Measurements from ENCODE around the gene HARBI1. TPM values are rescaled to one million over a fixed set of nuclear protein-coding genes. Genes with fewer than 3 reads are reported as not detected.

The HARBI1 gene
- total and polyA plus RNA-seq, 9 of the 15 experiments (the other 6 are each of a cell fraction or from before 2014, with no cell fraction given) = 3.5 to 8.4 (median 5.5) TPM

- TF ChIP-seq STAT6 (CRISPR knock-in tag; IDR thresholded peaks at IDR 0.05) (no peak), MCM2 (IDR thresholded peaks at IDR 0.05; ENCODE audit: low read depth) (no peak), TAF1 (IDR thresholded peaks at IDR 0.05; ENCODE audit: control insufficient read depth, extremely low read depth, insufficient read depth, low read length, severe bottlenecking) (no peak), IRF9 (tag; IDR thresholded peaks at IDR 0.05) (peak; percentile 65; the same call in 1 of the 2 replicates), POLR2G (IDR thresholded peaks at IDR 0.05; ENCODE audit: low read depth, low read length) (no peak), TBL1XR1 (IDR thresholded peaks at IDR 0.05; ENCODE audit: low read length in 2 of 2) (peak in 1 of 2 experiments; percentile 9; a peak in 1 of 4 replicates), GMEB1 (CRISPR knock-in tag; IDR thresholded peaks at IDR 0.05) (no peak), NFXL1 (CRISPR knock-in tag; IDR thresholded peaks at IDR 0.05) (no peak), BDP1 (IDR thresholded peaks at IDR 0.05; ENCODE audit: insufficient read depth, insufficient read length) (no peak), ZNF23 (CRISPR knock-in tag; IDR thresholded peaks at IDR 0.05) (no peak), ARID3A (IDR thresholded peaks at IDR 0.05; ENCODE audit: borderline replicate concordance, low read depth, low read length) (no peak), ZNF395 (CRISPR knock-in tag; IDR thresholded peaks at IDR 0.05) (no peak), MED1 (CRISPR knock-in tag; IDR thresholded peaks at IDR 0.05; ENCODE audit: borderline replicate concordance) (no peak), ZFX (CRISPR knock-in tag; IDR thresholded peaks at IDR 0.05) (no peak), MXI1 (IDR thresholded peaks at IDR 0.05; ENCODE audit: low read depth, low read length) (no peak), NFE2 (IDR thresholded peaks at IDR 0.05; ENCODE audit: low read depth) (0 out of 2 replicates have a peak, but pooled peaks have one; percentile 2), OTX1 (CRISPR knock-in tag; IDR thresholded peaks at IDR 0.05) (no peak), MCM3 (IDR thresholded peaks at IDR 0.05) (no peak), TRIM24 (IDR thresholded peaks at IDR 0.05) (peak; percentile 63 to 80)
These were observed 62.5 kb downstream of the HARBI1 start (continued) for GRCh38 chr11:46554213-46555147.

All from K562 (cell line).